K562 treated with DMSO at 1 percent for 12 hours (cell line): ENCODE results near the gene LRRC36. TPM values are rescaled to one million over a fixed set of nuclear protein-coding genes. Genes with fewer than 3 reads are reported as not detected.

Experiments used
- total RNA-seq: library from RNA; unstranded; fragments of 300-600 nt; gene quantifications from 2 replicates; pipeline ENCODE4 v1.2.3, GENCODE V29; 2022; ENCODE audit not compliant: insufficient read depth

LRRC36 gene, protein sequence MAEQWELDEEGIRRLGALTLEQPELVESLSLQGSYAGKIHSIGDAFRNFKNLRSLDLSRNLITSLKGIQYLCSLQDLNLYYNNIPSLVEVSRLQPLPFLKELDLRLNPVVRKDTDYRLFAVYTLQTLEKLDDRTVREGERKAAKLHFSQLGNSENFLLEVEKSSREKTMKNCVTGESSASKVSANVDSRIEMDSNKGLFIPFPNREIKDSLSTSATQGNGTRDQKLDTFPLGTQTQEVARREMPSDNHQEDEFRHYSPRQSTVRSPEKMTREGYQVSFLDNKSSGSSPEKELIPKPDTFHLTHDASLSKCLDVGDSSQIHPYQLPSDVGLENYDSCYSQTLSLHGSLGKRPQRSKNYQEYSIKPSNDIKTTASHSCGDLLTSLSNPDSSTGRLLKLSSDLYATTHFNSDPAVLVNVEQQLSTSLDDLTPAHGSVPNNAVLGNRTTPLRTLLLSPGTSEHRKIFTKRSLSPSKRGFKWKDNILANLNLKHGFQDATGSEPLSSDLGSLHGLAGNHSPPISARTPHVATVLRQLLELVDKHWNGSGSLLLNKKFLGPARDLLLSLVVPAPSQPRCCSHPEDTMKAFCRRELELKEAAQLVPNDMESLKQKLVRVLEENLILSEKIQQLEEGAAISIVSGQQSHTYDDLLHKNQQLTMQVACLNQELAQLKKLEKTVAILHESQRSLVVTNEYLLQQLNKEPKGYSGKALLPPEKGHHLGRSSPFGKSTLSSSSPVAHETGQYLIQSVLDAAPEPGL
- total RNA-seq: 1.3 TPM in 1 of 2 replicates, not detected in the other

DNA sequence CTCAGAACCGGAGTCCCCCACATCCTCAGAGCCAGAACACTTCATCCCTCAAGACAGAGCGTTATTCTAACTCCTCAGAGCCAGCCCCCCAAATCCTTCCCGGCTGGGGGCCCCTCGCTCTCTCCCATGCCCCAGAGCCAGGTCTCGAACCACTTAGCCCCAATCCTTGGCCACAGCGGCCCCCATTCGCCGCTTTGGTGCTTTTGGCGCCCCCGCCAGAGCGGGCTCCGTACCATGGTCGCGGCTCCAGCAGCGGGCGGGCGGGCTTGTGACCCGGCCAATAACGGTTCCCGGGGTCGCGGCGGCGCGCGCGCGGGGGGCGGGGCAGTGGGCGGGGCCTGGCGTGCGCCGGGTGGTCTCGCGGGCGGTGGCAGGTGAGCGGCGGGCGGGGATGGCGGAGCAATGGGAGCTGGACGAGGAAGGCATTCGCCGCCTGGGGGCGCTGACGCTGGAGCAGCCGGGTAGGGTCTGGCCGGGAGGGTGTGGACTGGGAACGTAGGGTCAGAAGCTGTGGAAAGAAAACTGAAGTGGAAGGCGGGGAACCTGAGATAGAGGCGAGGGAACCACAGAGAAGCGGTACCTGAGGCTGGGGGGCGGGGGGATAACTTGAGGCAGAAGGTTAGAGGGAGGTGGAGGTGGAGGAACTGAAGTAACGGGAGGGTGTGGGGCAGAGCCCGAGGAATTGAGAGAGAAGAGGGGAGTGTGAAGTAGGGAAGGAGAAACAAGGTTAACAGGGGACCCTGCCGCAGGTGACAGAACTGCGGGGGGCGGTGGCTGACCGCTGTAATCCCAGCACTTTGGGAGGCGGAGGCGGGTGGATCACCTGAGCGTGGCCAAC is at the start of gene LRRC36, which contains the start of gene KCTD19:
Gene LRRC36 (plus strand): TSS at position 344 of the 838 bp plus-strand sequence. CDS start 48 bp downstream, at position 392.
Gene KCTD19 (minus strand): TSS at position 270 of the 838 bp plus-strand sequence. CDS start 34 bp downstream, at position 236.

GRCh38 chr16:67279296-67280089 is 47.1 kb upstream of the LRRC36 start, which contains the start of gene PLEKHG4:
Gene PLEKHG4, plus strand, starts transcription at chr16:67279532. Its CDS starts 513 bp downstream, at chr16:67280045.

GRCh38 chr16:67393111-67393787 is 66.6 kb downstream of the LRRC36 start, which contains the start of gene TPPP3:
Gene TPPP3, minus strand, starts transcription at chr16:67393498. Its CDS starts 2,387 bp downstream, at chr16:67391111.

GRCh38 chr16:67415872-67416793 is 89.5 kb downstream of the LRRC36 start, which contains the start of gene ZDHHC1:
Gene ZDHHC1, minus strand, starts transcription at chr16:67416477. Its CDS starts 8,702 bp downstream, at chr16:67407775.

DNA sequence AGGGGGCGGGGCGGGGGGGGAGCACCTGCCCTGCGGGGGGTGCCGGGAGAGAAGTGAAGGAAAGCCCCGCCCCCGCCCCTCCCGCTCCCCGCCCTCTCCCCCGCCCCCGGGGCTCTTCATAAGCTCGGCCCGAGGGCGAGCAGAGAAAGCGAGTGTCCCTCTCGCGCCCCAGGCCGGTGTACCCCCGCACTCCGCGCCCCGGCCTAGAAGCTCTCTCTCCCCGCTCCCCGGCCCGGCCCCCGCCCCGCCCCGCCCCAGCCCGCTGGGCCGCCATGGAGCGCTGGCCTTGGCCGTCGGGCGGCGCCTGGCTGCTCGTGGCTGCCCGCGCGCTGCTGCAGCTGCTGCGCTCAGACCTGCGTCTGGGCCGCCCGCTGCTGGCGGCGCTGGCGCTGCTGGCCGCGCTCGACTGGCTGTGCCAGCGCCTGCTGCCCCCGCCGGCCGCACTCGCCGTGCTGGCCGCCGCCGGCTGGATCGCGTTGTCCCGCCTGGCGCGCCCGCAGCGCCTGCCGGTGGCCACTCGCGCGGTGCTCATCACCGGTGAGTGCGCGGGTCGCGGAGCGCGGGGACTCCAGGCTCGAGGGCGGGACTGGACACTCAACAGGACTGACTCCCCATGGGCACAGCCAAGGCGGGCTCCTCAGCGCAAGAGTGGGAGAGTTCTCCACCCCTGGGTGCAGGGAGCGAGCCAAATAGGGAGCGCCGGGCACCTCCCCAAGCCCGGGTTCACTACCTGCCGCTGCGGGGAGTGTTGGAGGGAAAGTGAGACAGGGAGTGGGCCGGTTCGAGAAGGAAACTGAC is 104.6 kb downstream of the LRRC36 start, which contains the start of gene HSD11B2:
Gene HSD11B2 (plus strand): TSS at position 145 of the 798 bp plus-strand sequence. CDS start 128 bp downstream, at position 273.

Other genes with a start within 250 kb of the LRRC36 start
- gene PHAF1, start 216.9 kb upstream of the LRRC36 start, total RNA-seq: 7.2 and 15.4 TPM in 2 replicates
- 4.0 and 7.1 TPM in 2 replicates for gene B3GNT9, start 175.8 kb upstream of the LRRC36 start, total RNA-seq
- 38.8 and 55.1 TPM in 2 replicates for gene TRADD, start 166.9 kb upstream of the LRRC36 start, total RNA-seq
- 14.6 and 17.0 TPM in 2 replicates for gene FBXL8, start 166.9 kb upstream of the LRRC36 start, total RNA-seq
- 7.8 and 20.7 TPM in 2 replicates for gene HSF4, start 162.1 kb upstream of the LRRC36 start, total RNA-seq
- 21.1 and 34.0 TPM in 2 replicates for gene NOL3, start 156.3 kb upstream of the LRRC36 start, total RNA-seq
- 16.6 and 20.0 TPM in 2 replicates for gene MATCAP1, start 142.9 kb upstream of the LRRC36 start, total RNA-seq
- gene EXOC3L1, start 136.7 kb upstream of the LRRC36 start, total RNA-seq: not detected in 2 replicates
- gene E2F4, start 134.7 kb upstream of the LRRC36 start, total RNA-seq: 63.4 and 106 TPM in 2 replicates
- gene ELMO3, start 127.7 kb upstream of the LRRC36 start, total RNA-seq: 2.4 and 3.3 TPM in 2 replicates
- gene TMEM208, start 99.7 kb upstream of the LRRC36 start, total RNA-seq: 65.0 and 76.2 TPM in 2 replicates
- 37.1 and 54.3 TPM in 2 replicates for gene FHOD1, start 79.3 kb upstream of the LRRC36 start, total RNA-seq
- 1.4 and 2.7 TPM in 2 replicates for gene SLC9A5, start 77.8 kb upstream of the LRRC36 start, total RNA-seq
- 12.3 and 19.0 TPM in 2 replicates for gene PLEKHG4, start 47.3 kb upstream of the LRRC36 start, total RNA-seq
- 0.19 TPM in 1 of 2 replicates, not detected in the other for gene KCTD19, start 74 bp upstream of the LRRC36 start, total RNA-seq
- not detected in 2 replicates for gene TPPP3, start 66.7 kb downstream of the LRRC36 start, total RNA-seq
- gene ZDHHC1, start 89.7 kb downstream of the LRRC36 start, total RNA-seq: not detected in 2 replicates
- gene HSD11B2, start 104.3 kb downstream of the LRRC36 start, total RNA-seq: 0.35 TPM in 1 of 2 replicates, not detected in the other
- 189 and 193 TPM in 2 replicates for gene ATP6V0D1, start 154.3 kb downstream of the LRRC36 start, total RNA-seq
- not detected in 2 replicates for gene AGRP, start 156.7 kb downstream of the LRRC36 start, total RNA-seq
- gene RIPOR1, start 202.0 kb downstream of the LRRC36 start, total RNA-seq: 4.9 and 17.8 TPM in 2 replicates
- gene CTCF, start 235.7 kb downstream of the LRRC36 start, total RNA-seq: 17.9 and 46.1 TPM in 2 replicates